Heart right ventricle (tissue), 16 donors: ENCODE results near the gene ANKRD45. TPM values are rescaled to one million over a fixed set of nuclear protein-coding genes. Genes with fewer than 3 reads are reported as not detected.
"Not testable (repeated sequence)": the region's sequence is repeated elsewhere in the genome, so short reads cannot be mapped to it uniquely, and the experiment has no call there.

ENCODE experiments used
- ATAC-seq, 8 donors: fragments of 200-7000 bp; cut with Tn5 transposase; one replicate each; pipeline ENCODE4 v1.9.1; 2020; ENCODE audit warnings: mild to moderate bottlenecking in 8 of 8, moderate library complexity in 8 of 8, moderate number of reproducible peaks in 1 of 8
- DNase-seq, 2 donors: peaks; one replicate each; pipeline ENCODE4 v3.0.0-alpha.2; 2020
- H3K27ac ChIP-seq, 10 donors: fragments of 200-600 bp; sonication (generic) in 2 of 10; one replicate each; pipeline versions ENCODE4 v1.5.0 to v1.8.0; 2020 to 2022; ENCODE audit warnings: mild to moderate bottlenecking in 3 of 10
- H3K27me3 ChIP-seq, 7 donors: fragments of 200-600 bp; one replicate each; pipeline ENCODE4 v1.8.0; 2021 to 2022; ENCODE audit warnings: mild to moderate bottlenecking in 2 of 7
- H3K36me3 ChIP-seq, 9 donors: fragments of 200-600 bp; sonication (generic) in 1 of 9; one replicate each; pipeline versions ENCODE4 v1.5.0 to v1.8.0; 2020 to 2022; ENCODE audit warnings: mild to moderate bottlenecking in 2 of 9
- H3K4me1 ChIP-seq, 9 donors: fragments of 200-600 bp; sonication (generic) in 1 of 9; one replicate each; pipeline versions ENCODE4 v1.5.0 to v1.8.0; 2020 to 2022; ENCODE audit warnings: mild to moderate bottlenecking in 4 of 9
- H3K4me3 ChIP-seq, 10 donors: fragments of 200-600 bp; sonication (generic) in 2 of 10; one replicate each; pipeline versions ENCODE4 v1.5.0 to v1.8.0; 2020 to 2022; ENCODE audit warnings: mild to moderate bottlenecking in 7 of 10, moderate library complexity in 2 of 10
- H3K9me3 ChIP-seq, 11 donors: fragments of 200-600 bp in 10 of 11; sonication (generic) in 2 of 11; one replicate each; pipeline versions ENCODE4 v1.5.0 to v1.8.0; 2013 to 2022; ENCODE audit warnings: mild to moderate bottlenecking in 2 of 11, control low read depth in 1 of 11, moderate library complexity in 1 of 11
- WGBS, 2 donors: extraction: QIAGEN DNeasy Blood & Tissue Kit; methylation state at CpG; one replicate each; pipeline ENCODE4 v1.1.7; 2013; ENCODE audit warnings: inconsistent platforms in 1 of 2; 5-methylcytosine and 5-hydroxymethylcytosine counted together
- intact Hi-C, 10 donors: fragments of 100-400 bp; cut with DNase I; formaldehyde crosslinking; loops; one replicate each; pipeline versions ENCODE4 v1.11.1 to v1.14.2; 2022
- polyA plus RNA-seq, 2 donors: library from polyadenylated mRNA; stranded (reverse); fragments of 200-250 nt; gene quantifications; one replicate each; pipeline ENCODE4 v1.2.3, GENCODE V29; 2013
- total RNA-seq, 10 donors: library from RNA; stranded (reverse); fragmentation: NEBNext Ultra II Directional in 3 of 10; extraction: Animal tissue kit (Norgen Biotek cat#: 25700) in 3 of 10; gene quantifications; one replicate each; pipeline versions ENCODE4 v1.2.1 to v1.2.4, GENCODE V29; 2021 to 2023
- TF ChIP-seq, protein P1 (sequence below), 9 donors: fragments of 200-600 bp; sonication (generic) in 2 of 9; IDR thresholded peaks; one replicate each; pipeline versions ENCODE4 v1.5.0 to v1.8.0; 2021 to 2022; ENCODE audit warnings: antibody characterized with exemption in 9 of 9, mild to moderate bottlenecking in 5 of 9, moderate library complexity in 1 of 9
- donor health status: Arrhythmogenic right ventricular cardiomyopathy.
- donor health status: ischemic (EF 13 %, LVEDD 7.1; RV severe dilation, severe dysfunction).
- donor health status: healthy with polysubstance abuse.
- donor health status: DM: no; HTN: yes; CAD: no.
- donor health status: DM: no; HTN: no; CAD: no.
- donor health status: ischemic (EF 25% LVEDD 6.9; RV normal size, moderate dysfunction).
- donor health status: ischemic (EF 25% LVEDD 5.7; RV mildly dilated, moderate dysfunction).
- donor health status: healthy.
- donor health status: DM: yes; HTN: yes; CAD: no.
- donor health status: Ischemic cardiomyopathy.
- donor health status: ischemic (EF 35%, LVEDD 5.7; RV mildly dilated, moderate dysfunction).
- donor health status: nonischemic (EF 11% LVEDD 7.7; RV severe dilation, severe dysfunction).
- donor health status: DM: yes; HTN: yes; CAD: no.
- donor health status: PGD.
- donor health status: ischemic (EF 29% LVEDD 5.4; RV normal size, mild dysfunction).
- donor health status: nonischemic (EF 23%, LVEDD 6.1; RV moderate dilation, normal function).

The ANKRD45 gene
- total and polyA plus RNA-seq, 12 donors, result 0.10 to 0.57 (median 0.28) TPM; not detected in 5

DNA sequence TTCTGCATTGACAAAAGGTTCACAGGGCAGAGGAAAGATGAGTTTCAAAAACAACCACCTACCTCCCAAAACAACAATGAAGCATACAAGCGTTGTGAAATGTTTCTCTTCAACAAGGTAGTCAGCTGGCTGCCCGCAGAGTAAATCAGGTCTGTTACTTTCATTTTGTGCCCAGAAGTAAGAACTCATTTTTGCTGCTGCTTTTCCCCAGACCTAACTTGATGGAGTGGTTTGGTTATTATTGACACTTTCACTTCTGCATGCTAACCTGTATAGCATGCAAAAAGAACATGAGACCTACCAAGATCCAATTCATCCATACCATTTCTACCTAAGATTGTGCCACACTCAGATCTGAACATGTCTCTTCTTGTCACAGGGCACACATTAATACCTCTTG, 68.1 kb downstream of the ANKRD45 start:
- TF ChIP-seq, protein P1, sequence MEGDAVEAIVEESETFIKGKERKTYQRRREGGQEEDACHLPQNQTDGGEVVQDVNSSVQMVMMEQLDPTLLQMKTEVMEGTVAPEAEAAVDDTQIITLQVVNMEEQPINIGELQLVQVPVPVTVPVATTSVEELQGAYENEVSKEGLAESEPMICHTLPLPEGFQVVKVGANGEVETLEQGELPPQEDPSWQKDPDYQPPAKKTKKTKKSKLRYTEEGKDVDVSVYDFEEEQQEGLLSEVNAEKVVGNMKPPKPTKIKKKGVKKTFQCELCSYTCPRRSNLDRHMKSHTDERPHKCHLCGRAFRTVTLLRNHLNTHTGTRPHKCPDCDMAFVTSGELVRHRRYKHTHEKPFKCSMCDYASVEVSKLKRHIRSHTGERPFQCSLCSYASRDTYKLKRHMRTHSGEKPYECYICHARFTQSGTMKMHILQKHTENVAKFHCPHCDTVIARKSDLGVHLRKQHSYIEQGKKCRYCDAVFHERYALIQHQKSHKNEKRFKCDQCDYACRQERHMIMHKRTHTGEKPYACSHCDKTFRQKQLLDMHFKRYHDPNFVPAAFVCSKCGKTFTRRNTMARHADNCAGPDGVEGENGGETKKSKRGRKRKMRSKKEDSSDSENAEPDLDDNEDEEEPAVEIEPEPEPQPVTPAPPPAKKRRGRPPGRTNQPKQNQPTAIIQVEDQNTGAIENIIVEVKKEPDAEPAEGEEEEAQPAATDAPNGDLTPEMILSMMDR (IDR thresholded peaks at IDR 0.05), result no peak
- DNase-seq, result no peak

DNA sequence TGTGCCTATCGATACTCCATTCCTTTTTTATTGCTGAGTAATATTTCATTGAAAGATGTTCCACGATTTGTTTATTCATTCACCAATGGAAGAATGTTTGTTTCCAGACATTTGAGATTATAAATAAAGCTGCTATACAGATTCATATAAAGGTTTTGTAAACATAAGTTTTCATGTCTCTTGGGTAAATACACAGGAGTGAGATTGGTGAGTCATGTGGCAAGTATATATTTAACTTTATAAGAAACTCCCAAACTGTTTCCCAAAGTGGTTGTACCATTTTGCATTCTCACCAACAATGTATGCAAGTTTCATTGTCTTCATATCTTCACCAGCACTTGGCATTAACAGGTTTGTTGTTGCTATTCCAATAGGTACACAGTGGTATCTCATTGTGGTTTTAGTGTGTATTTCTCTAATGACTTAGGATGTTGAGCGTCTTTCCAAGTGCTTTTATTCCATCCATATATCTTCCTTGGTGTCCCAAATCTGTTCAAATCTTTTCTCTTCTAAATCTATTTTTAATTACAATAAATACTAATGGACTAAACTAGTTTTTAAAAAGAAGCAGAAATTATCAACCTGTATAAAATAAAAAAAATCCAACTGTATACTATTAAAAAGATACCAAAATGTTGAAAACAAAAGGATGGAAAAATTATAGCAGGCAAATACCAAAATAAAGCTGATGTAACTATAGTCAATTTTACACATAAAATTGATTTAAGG, 73.4 kb downstream of the ANKRD45 start:
- no peak for DNase-seq
- ATAC-seq, result no peak
- Histone ChIP-seq H3K27me3 (no peaks in the 10 kb centered on the region), H3K4me1 (no peaks in the 10 kb centered on the region), H3K4me3 (no peak overlapping the region), H3K36me3 (no peaks in the 10 kb centered on the region), H3K9me3 (peaks cover 0 to 24% (median 2%) of the 10 kb centered on the region in 11 donors), H3K27ac (no peak overlapping the region)
- TF ChIP-seq, protein P1 (IDR thresholded peaks at IDR 0.05), result no peak
- intact Hi-C loops, result no loop called here
- 94 to 95% methylated on average over 3 of the region's 3 CpGs for WGBS, 2 donors

More for the DNA sequence above, 68.1 kb downstream of the ANKRD45 start:
- WGBS, 2 donors, result 95 to 99% methylated on average over 2 of the region's 2 CpGs
- Histone ChIP-seq H3K4me1 (peaks cover 0 to 15% (median 3%) of the 10 kb centered on the region in 9 donors), H3K9me3 (peaks cover 0 to 9% (median 0%) of the 10 kb centered on the region in 11 donors), H3K27me3 (no peaks in the 10 kb centered on the region), H3K27ac (no peak overlapping the region), H3K4me3 (no peak overlapping the region), H3K36me3 (no peaks in the 10 kb centered on the region)
- ATAC-seq, result no peak
- intact Hi-C loops, result no loop called here

DNA sequence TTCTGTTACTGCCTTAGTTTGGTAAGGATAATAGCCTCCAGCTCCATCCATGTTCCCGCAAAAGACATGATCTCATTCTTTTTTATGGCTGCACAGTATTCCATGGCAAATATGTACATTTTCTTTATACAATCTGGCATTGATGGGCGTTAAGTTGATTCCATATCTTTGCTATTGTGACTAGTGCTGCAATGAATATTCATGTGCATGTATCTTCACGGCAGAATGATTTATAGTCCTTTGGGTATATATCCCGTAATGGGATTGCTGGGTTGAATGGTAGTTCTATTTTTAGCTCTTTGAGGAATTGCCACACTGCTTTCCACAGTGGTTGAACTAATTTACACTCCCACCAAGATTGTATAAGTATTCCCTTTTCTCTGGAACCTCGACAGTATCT, 78.5 kb downstream of the ANKRD45 start:
- ATAC-seq, H3K4me3 ChIP-seq, H3K27me3 ChIP-seq, H3K27ac ChIP-seq, intact Hi-C loops, H3K9me3 ChIP-seq, H3K36me3 ChIP-seq, H3K4me1 ChIP-seq, DNase-seq: not testable (repeated sequence)
- WGBS, 2 donors, result 83 to 86% methylated on average over 5 of the region's 5 CpGs

DNA sequence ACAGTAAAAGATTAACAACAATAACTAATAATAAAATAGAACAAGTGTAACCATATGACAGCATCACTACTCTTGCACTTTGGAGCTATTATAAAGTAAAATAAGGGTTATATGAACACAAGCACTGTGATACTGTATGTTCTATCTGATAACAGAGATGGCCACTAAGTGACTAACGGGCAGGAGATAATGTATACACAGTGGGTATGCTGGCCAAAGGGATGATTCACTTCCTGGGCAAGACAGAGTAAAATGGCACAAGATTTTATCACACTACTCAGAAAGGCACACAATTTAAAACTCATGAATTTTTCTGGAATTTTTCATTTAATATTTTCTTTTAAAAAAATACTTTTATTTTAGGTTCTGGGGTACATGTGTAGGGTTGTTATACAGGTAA, 79.1 kb downstream of the ANKRD45 start:
- DNase-seq, result no peak
- intact Hi-C loops, result no loop called here
- ATAC-seq, result no peak
- H3K27me3 ChIP-seq, result no peaks in the 10 kb centered on the region
- H3K27ac ChIP-seq, result no peak overlapping the region
- H3K4me3 ChIP-seq, result no peak overlapping the region
- WGBS, 2 donors, result 42 to 52% methylated on average over 1 of the region's 1 CpG
- H3K36me3 ChIP-seq, result no peaks in the 10 kb centered on the region
- peaks cover 0 to 6% (median 0%) of the 10 kb centered on the region in 11 donors for H3K9me3 ChIP-seq
- H3K4me1 ChIP-seq, result no peaks in the 10 kb centered on the region
- TF ChIP-seq, protein P1 (IDR thresholded peaks at IDR 0.05), result no peak

DNA sequence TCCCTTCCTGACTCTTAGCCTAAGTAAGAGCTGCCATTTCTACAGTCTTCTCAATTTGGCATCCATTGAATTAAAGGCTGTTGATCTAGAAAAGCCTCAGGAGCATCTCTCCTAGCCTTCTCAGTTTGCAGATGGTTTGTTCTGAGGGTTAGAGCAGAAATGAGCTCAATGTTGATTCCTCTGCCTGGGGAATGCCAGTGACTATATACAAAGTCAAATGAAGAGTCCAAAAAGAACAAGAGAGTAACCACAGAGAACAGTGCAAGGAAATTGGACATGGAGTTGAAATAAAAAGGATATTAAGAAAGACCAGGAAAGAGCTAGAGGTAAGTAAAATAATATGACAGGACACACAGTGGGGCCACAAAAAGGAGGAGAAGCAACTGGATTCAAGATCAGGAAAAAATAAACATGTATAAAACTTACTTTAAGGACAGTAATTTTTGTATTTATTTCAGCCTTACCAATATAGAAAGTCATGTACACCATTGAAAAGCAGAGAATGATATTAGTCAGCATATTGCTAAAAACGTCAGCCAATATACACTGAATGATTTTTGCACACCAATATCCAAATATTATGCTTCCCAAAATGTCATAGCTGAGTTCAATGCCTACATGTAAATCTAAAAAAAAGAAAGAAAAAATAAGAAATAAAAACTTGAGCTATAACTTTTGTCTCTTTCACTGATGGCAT, 88.1 kb downstream of the ANKRD45 start:
- WGBS, 2 donors, result 69 to 83% methylated on average over 1 of the region's 1 CpG
- Histone ChIP-seq H3K4me3 (no peak overlapping the region), H3K4me1 (no peaks in the 10 kb centered on the region), H3K27ac (no peak overlapping the region), H3K9me3 (no peaks in the 10 kb centered on the region), H3K27me3 (no peaks in the 10 kb centered on the region), H3K36me3 (no peaks in the 10 kb centered on the region)
- DNase-seq, result no peak
- no peak for ATAC-seq
- TF ChIP-seq, protein P1 (IDR thresholded peaks at IDR 0.05), result no peak
- intact Hi-C loops, result no loop called here
